GM12878 (cell line): ENCODE data around the gene FXYD4. TPM values are rescaled to one million over a fixed set of nuclear protein-coding genes. Genes with fewer than 3 reads are reported as not detected.

Experiments
- ATAC-seq: fragments of 200-7000 bp; cut with Tn5 transposase; 3 replicates; pipeline ENCODE4 v1.9.1; 2020; ENCODE audit warnings: mild to moderate bottlenecking, moderate library complexity
- BruUV-seq: library from RNA; stranded (reverse); fragments of 400-500 nt; replicated peaks from 2 replicates; lab custom pipeline; 2021; lab: Mats Ljungman, UMichigan
- CTCF ChIA-PET: fragments of 300-600 bp; sonication (Branson Sonifier 250); formaldehyde crosslinking; extraction: SDS; loops from one replicate; lab custom pipeline; 2021; ENCODE audit warnings: inconsistent platforms; lab: Yijun Ruan, JAX
- POLR2A ChIA-PET: fragments of 350-600 bp; formaldehyde crosslinking; extraction: SDS; loops from one replicate; lab custom pipeline; 2021; ENCODE audit warnings: inconsistent platforms; lab: Charles Lee
- RAD21 ChIA-PET: fragments of 300-600 bp; sonication (Branson Sonifier 250); formaldehyde crosslinking; loops from one replicate; lab custom pipeline; 2023; ENCODE audit warnings: antibody characterized with exemption; ENCODE audit not compliant: unreplicated experiment; lab: Charles Lee
- SMC1A ChIA-PET: fragments of 300-600 bp; sonication (Branson Sonifier 250); formaldehyde crosslinking; loops from one replicate; lab custom pipeline; 2023; ENCODE audit not compliant: unreplicated experiment, uncharacterized antibody; lab: Charles Lee
- DNase-seq: peaks from one replicate; pipeline ENCODE4 v3.0.0-alpha.2; 2011; ENCODE audit warnings: low read depth, low spot score
- FAIRE-seq: peaks from 3 replicates; lab custom pipeline; 2011; peaks lifted over from hg19 to GRCh38; lab: Jason Lieb, UNC
- H2AFZ ChIP-seq: 2 replicates; pipeline ENCODE4 v1.6.0; 2011; ENCODE audit warnings: low read depth, low read length, control low read depth; ENCODE audit not compliant: control insufficient read depth
- H3K27ac ChIP-seq: 2 replicates; pipeline ENCODE4 v1.5.1; 2011; ENCODE audit warnings: control low read depth; ENCODE audit not compliant: control insufficient read depth, insufficient read depth
- H3K27me3 ChIP-seq, 2 experiments: replicated peaks in 1 of 2; 2 replicates each; pipeline versions ENCODE4 v1.6.0 to v1.6.1; 2011; ENCODE audit warnings: low read length in 1 of 2; ENCODE audit not compliant: control insufficient read depth in 2 of 2, insufficient read depth in 2 of 2
- H3K36me3 ChIP-seq, 2 experiments: 2 replicates each; pipeline ENCODE4 v1.5.1; 2011; ENCODE audit warnings: low read length in 1 of 2; ENCODE audit not compliant: control insufficient read depth in 2 of 2, insufficient read depth in 2 of 2
- H3K4me1 ChIP-seq: 2 replicates; pipeline ENCODE4 v1.6.1; 2011; ENCODE audit warnings: mild to moderate bottlenecking, low read length, moderate library complexity, mixed read lengths; ENCODE audit not compliant: control insufficient read depth, insufficient read depth
- H3K4me2 ChIP-seq: 2 replicates; pipeline ENCODE4 v1.6.0; 2011; ENCODE audit warnings: control low read depth; ENCODE audit not compliant: control insufficient read depth, insufficient read depth
- H3K4me3 ChIP-seq: fragments of 200-600 bp; sonication (generic); 2 replicates; pipeline ENCODE4 v1.5.1; 2016
- H3K79me2 ChIP-seq: 2 replicates; pipeline ENCODE4 v1.6.0; 2011; ENCODE audit warnings: low read length; ENCODE audit not compliant: control insufficient read depth, insufficient read depth
- H3K9ac ChIP-seq: 2 replicates; pipeline ENCODE4 v1.8.0; 2011; ENCODE audit warnings: low read length, control low read depth, mixed read lengths; ENCODE audit not compliant: control insufficient read depth, insufficient read depth
- H3K9me3 ChIP-seq: replicated peaks from 3 replicates; pipeline ENCODE4 v1.5.1; 2011; ENCODE audit warnings: mild to moderate bottlenecking, low read length; ENCODE audit not compliant: control insufficient read depth, insufficient read depth
- H4K20me1 ChIP-seq: 2 replicates; pipeline ENCODE4 v1.6.0; 2011; ENCODE audit not compliant: control insufficient read depth, insufficient read depth
- BCL11A ChIP-seq: IDR thresholded peaks from 2 replicates; pipeline ENCODE4 v1.6.1; 2011; ENCODE audit warnings: low read depth, low read length
- CHD1 ChIP-seq: IDR thresholded peaks from 2 replicates; pipeline ENCODE4 v1.6.1; 2012; ENCODE audit warnings: low read depth, low read length, improper control_type of control experiment
- HDGF ChIP-seq: fragments of 450-650 bp; IDR thresholded peaks from 2 replicates; pipeline ENCODE4 v1.6.1; 2016; ENCODE audit warnings: antibody characterized with exemption
- IKZF1 ChIP-seq: fragments of 450-650 bp; conservative IDR thresholded peaks from 2 replicates; pipeline ENCODE4 v1.6.1; 2017; ENCODE audit warnings: antibody characterized with exemption, mild to moderate bottlenecking
- MLLT1 ChIP-seq: fragments of 450-650 bp; IDR thresholded peaks from 2 replicates; pipeline ENCODE4 v1.6.1; 2016; ENCODE audit warnings: mild to moderate bottlenecking
- MYB ChIP-seq: fragments of 150-350 bp; IDR thresholded peaks from 2 replicates; pipeline ENCODE4 v1.6.1; 2014; ENCODE audit warnings: mild to moderate bottlenecking, low read depth, low read length, borderline replicate concordance
- NBN ChIP-seq: fragments of 450-650 bp; IDR thresholded peaks from 2 replicates; pipeline ENCODE4 v1.6.1; 2016
- NR2C1 ChIP-seq: fragments of 450-650 bp; IDR thresholded peaks from 2 replicates; pipeline ENCODE4 v1.6.1; 2017; ENCODE audit warnings: antibody characterized with exemption, mild to moderate bottlenecking, moderate library complexity
- RELB ChIP-seq: fragments of 450-650 bp; IDR thresholded peaks from 2 replicates; pipeline ENCODE4 v1.6.1; 2017; ENCODE audit warnings: low read depth, mild to moderate bottlenecking, moderate library complexity
- WGBS: methylation state at CpG from one replicate; pipeline ENCODE4 v1.1.6; 2016; ENCODE audit warnings: low lambda C conversion rate; ENCODE audit not compliant: insufficient replicate concordance, insufficient coverage; ENCODE audit errors: missing lambda C conversion rate; 5-methylcytosine and 5-hydroxymethylcytosine counted together
- in situ Hi-C: fragments of 300-500 bp; cut with MboI; formaldehyde crosslinking; loops from 9 replicates; pipeline ENCODE4 v1.14.3; 2018; ENCODE audit warnings: mixed read lengths
- intact Hi-C: fragments of 100-400 bp; cut with micrococcal nuclease; formaldehyde crosslinking; loops from one replicate; pipeline ENCODE4 v1.14.2; 2022; ENCODE audit not compliant: unreplicated experiment
- polyA plus RNA-seq, 11 experiments: library from polyadenylated mRNA; depleted of rRNA in 4 of 11; unstranded in 6 of 11; stranded (reverse) in 5 of 11; fragments of >200 nt; fragmentation: Nextera tagmentation in 4 of 11; fragmentation: Illumina TruSeq in 1 of 11; extraction: Ambion mirVana in 4 of 11; extraction: Trizol in 1 of 11; gene quantifications; 1 replicate in 1 of 11; 2 replicates in 10 of 11; pipeline versions ENCODE4 v1.2.1 to v1.2.3, GENCODE V29; 2011 to 2016; ENCODE audit warnings: inconsistent platforms in 2 of 11, missing spikeins in 2 of 11, low read depth in 1 of 11
- total RNA-seq, 4 experiments: library from RNA; depleted of rRNA in 3 of 4; stranded (reverse); fragments of >200 nt in 3 of 4; fragmentation: Illumina TruSeq in 1 of 4; extraction: Trizol in 1 of 4; gene quantifications; 2 replicates each; pipeline versions ENCODE4 v1.2.1 to v1.2.3, GENCODE V29; 2013 to 2021
- TF ChIP-seq, protein P1 (sequence below): fragments of 450-650 bp; IDR thresholded peaks from 2 replicates; pipeline ENCODE4 v1.6.1; 2018; ENCODE audit warnings: mild to moderate bottlenecking, low read depth, moderate library complexity; ENCODE audit not compliant: partially characterized antibody
- TF ChIP-seq, protein P2 (sequence below), 3 experiments: IDR thresholded peaks in 2 of 3; conservative IDR thresholded peaks in 1 of 3; 2 replicates each; pipeline ENCODE4 v1.5.1; 2011; ENCODE audit warnings: low read depth in 3 of 3, low read length in 3 of 3, mild to moderate bottlenecking in 3 of 3, control low read depth in 2 of 3, moderate library complexity in 2 of 3, inconsistent platforms in 1 of 3, mixed read lengths in 1 of 3; ENCODE audit not compliant: control insufficient read depth in 2 of 3, insufficient read depth in 1 of 3; ENCODE audit errors: extremely low read depth in 1 of 3

The FXYD4 gene
- total and polyA plus RNA-seq, 10 of the 15 experiments (the other 5 are each of a cell fraction or from before 2014, with no cell fraction given): not detected

DNA sequence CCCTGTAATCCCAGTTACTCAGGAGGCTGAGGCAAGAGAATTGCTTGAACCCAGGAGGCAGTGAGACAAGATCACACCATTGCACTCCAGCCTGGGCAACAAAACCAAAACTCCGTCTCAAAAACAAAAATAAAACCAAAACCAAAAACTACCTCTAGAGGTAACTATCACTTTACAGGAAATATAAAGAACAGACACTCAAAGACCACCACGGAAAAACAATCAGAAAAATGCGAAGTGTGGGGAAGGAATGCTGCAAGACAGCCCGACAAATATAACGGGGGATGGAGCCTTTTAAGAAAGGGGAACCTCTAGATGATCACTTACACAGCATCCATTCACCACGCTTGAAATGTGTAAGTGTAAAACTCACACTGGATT lies 33.3 kb downstream of the FXYD4 start:
- Histone ChIP-seq H4K20me1 (peaks cover 7% of the 10 kb centered on the region), H3K4me1 (peaks cover 21% of the 10 kb centered on the region), H3K36me3 (peaks cover 0 to 9% of the 10 kb centered on the region in 2 experiments; a peak in 3 of 4 replicates), H3K9me3 (no peaks in the 10 kb centered on the region), H3K4me3 (peak overlapping the region; percentile 98), H3K9ac (peak overlapping the region; percentile 92), H3K27me3 (no peaks in the 10 kb centered on the region), H3K27ac (peak overlapping the region; percentile 45; the same call in 1 of the 2 replicates), H2AFZ (no peak overlapping the region), H3K4me2 (peak overlapping the region; percentile 76), H3K79me2 (peaks cover 96% of the 10 kb centered on the region)
- BruUV-seq: no TSS peak
- ChIA-PET POLR2A (interaction anchor here (0.7 to 3.4 kb wide), 2 partner anchors 9 to 1563 kb away, joined by 3 to 19 read pairs; no protein-coding TSS in a partner anchor), SMC1A (no interaction called here), CTCF (no interaction called here), RAD21 (interaction anchor here (0.7 to 1.5 kb wide), 2 partner anchors 48 to 1475 kb away, joined by 3 to 4 read pairs; no protein-coding TSS in a partner anchor)
- intact Hi-C loops: loop anchor here (2.0 to 5.0 kb wide), 3 partner anchors 16 to 267 kb away; partner anchors contain the start of gene CSGALNACT2
- no peak for DNase-seq
- no peak for ATAC-seq
- TF ChIP-seq RELB (no peak), IKZF1 (no peak), CHD1 (0 out of 2 replicates have a peak, but pooled peaks have one; percentile 6), BCL11A (no peak), MLLT1 (peak; percentile 65), HDGF (peak; percentile 73), MYB (no peak), NR2C1 (no peak), NBN (peak; percentile 40; the same call in 1 of the 2 replicates)
- TF ChIP-seq, protein P1, sequence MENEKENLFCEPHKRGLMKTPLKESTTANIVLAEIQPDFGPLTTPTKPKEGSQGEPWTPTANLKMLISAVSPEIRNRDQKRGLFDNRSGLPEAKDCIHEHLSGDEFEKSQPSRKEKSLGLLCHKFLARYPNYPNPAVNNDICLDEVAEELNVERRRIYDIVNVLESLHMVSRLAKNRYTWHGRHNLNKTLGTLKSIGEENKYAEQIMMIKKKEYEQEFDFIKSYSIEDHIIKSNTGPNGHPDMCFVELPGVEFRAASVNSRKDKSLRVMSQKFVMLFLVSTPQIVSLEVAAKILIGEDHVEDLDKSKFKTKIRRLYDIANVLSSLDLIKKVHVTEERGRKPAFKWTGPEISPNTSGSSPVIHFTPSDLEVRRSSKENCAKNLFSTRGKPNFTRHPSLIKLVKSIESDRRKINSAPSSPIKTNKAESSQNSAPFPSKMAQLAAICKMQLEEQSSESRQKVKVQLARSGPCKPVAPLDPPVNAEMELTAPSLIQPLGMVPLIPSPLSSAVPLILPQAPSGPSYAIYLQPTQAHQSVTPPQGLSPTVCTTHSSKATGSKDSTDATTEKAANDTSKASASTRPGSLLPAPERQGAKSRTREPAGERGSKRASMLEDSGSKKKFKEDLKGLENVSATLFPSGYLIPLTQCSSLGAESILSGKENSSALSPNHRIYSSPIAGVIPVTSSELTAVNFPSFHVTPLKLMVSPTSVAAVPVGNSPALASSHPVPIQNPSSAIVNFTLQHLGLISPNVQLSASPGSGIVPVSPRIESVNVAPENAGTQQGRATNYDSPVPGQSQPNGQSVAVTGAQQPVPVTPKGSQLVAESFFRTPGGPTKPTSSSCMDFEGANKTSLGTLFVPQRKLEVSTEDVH: peak; percentile 31
- TF ChIP-seq, protein P2, sequence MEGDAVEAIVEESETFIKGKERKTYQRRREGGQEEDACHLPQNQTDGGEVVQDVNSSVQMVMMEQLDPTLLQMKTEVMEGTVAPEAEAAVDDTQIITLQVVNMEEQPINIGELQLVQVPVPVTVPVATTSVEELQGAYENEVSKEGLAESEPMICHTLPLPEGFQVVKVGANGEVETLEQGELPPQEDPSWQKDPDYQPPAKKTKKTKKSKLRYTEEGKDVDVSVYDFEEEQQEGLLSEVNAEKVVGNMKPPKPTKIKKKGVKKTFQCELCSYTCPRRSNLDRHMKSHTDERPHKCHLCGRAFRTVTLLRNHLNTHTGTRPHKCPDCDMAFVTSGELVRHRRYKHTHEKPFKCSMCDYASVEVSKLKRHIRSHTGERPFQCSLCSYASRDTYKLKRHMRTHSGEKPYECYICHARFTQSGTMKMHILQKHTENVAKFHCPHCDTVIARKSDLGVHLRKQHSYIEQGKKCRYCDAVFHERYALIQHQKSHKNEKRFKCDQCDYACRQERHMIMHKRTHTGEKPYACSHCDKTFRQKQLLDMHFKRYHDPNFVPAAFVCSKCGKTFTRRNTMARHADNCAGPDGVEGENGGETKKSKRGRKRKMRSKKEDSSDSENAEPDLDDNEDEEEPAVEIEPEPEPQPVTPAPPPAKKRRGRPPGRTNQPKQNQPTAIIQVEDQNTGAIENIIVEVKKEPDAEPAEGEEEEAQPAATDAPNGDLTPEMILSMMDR (IDR thresholded peaks at IDR 0.05 in 2 of 3, conservative IDR thresholded peaks at IDR 0.05 in 1 of 3; ENCODE audit: control insufficient read depth in 2 of 3, extremely low read depth in 1 of 3, insufficient read depth in 1 of 3, low read depth in 3 of 3, low read length in 3 of 3): no peak
- FAIRE-seq: no peak
- in situ Hi-C loops: loop anchor here (10.0 to 25.0 kb wide), 4 partner anchors 267 to 1560 kb away; partner anchors contain the start of genes CSGALNACT2 and ZNF33B
- WGBS: 1% methylated on average over 6 of the region's 6 CpGs
